Measurements from ENCODE around the gene RWDD4. TPM values are rescaled to one million over a fixed set of nuclear protein-coding genes. Genes with fewer than 3 reads are reported as not detected.

Gene RWDD4
- total and polyA plus RNA-seq, 8 donors = 8.5 to 15.4 (median 12.8) TPM

DNA sequence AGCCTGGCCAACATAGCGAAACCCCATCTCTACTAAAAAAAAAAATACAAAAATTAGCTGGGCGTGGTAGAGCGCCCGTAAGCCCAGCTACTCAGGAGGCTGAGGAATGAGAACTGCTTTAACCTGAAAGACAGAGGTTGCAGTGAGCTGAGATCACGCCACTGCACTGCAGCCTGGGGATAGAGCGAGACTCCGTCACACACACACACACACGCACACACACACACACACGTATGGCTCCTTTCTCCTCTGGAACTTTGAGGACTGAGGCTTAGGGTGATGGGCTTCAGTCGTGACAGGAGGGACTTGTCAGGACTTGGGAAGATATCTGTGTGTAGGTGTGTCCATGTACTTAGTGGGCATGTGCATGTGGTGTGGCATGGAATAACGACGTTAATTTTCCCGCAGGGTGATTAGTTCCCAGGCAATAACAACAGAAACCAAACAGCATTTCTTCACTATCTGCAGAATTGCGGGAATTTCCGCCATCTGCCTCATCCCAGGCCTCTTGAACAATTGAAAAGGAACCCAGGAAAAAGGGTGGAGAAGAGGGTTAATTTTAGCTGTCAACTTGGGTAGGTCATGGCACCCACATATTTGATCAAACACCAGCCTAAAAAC is 47.7 kb downstream of the RWDD4 start:
- no peak overlapping the region for H3K27ac ChIP-seq

GRCh38 chr4:183610613-183611012 is 48.4 kb downstream of the RWDD4 start:
- Histone ChIP-seq H3K4me1 (peaks cover 0 to 3% (median 0%) of the 10 kb centered on the region in 3 donors), H3K27ac (no peak overlapping the region), H3K9me3 (no peaks in the 10 kb centered on the region), H3K36me3 (no peaks in the 10 kb centered on the region), H3K4me3 (no peak overlapping the region), H3K27me3 (no peaks in the 10 kb centered on the region)
- WGBS, 2 donors = 43 to 49% methylated on average over 7 of the region's 7 CpGs
- ATAC-seq (no peak), FAIRE-seq (no peak), DNase-seq (no peak)
- TF ChIP-seq, protein P1, sequence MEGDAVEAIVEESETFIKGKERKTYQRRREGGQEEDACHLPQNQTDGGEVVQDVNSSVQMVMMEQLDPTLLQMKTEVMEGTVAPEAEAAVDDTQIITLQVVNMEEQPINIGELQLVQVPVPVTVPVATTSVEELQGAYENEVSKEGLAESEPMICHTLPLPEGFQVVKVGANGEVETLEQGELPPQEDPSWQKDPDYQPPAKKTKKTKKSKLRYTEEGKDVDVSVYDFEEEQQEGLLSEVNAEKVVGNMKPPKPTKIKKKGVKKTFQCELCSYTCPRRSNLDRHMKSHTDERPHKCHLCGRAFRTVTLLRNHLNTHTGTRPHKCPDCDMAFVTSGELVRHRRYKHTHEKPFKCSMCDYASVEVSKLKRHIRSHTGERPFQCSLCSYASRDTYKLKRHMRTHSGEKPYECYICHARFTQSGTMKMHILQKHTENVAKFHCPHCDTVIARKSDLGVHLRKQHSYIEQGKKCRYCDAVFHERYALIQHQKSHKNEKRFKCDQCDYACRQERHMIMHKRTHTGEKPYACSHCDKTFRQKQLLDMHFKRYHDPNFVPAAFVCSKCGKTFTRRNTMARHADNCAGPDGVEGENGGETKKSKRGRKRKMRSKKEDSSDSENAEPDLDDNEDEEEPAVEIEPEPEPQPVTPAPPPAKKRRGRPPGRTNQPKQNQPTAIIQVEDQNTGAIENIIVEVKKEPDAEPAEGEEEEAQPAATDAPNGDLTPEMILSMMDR (IDR thresholded peaks at IDR 0.05) = no peak
- intact Hi-C loops (cut with DNase I) = no loop called here

More for the DNA sequence above, 47.7 kb downstream of the RWDD4 start:
- no peak for ATAC-seq
- TF ChIP-seq, protein P1 (IDR thresholded peaks at IDR 0.05) = no peak
- intact Hi-C loops (cut with DNase I) = no loop called here
- no peak overlapping the region for H3K4me3 ChIP-seq
- H3K4me1 ChIP-seq = peaks cover 0 to 3% (median 0%) of the 10 kb centered on the region in 3 donors
- no peaks in the 10 kb centered on the region for H3K27me3 ChIP-seq
- WGBS, 2 donors = 77 to 79% methylated on average over 15 of the region's 15 CpGs
- H3K36me3 ChIP-seq = no peaks in the 10 kb centered on the region
- H3K9me3 ChIP-seq = no peaks in the 10 kb centered on the region
- no peak for DNase-seq
- no peak for FAIRE-seq

GRCh38 chr4:183610033-183610432 is 49.0 kb downstream of the RWDD4 start:
- ATAC-seq = no peak
- H3K4me1 ChIP-seq = peaks cover 0 to 3% (median 0%) of the 10 kb centered on the region in 3 donors
- no peak overlapping the region for H3K4me3 ChIP-seq
- FAIRE-seq = no peak
- TF ChIP-seq, protein P1 (IDR thresholded peaks at IDR 0.05) = no peak
- H3K27ac ChIP-seq = no peak overlapping the region
- H3K27me3 ChIP-seq = no peaks in the 10 kb centered on the region
- H3K36me3 ChIP-seq = no peaks in the 10 kb centered on the region
- intact Hi-C loops (cut with DNase I) = no loop called here
- WGBS, 2 donors = 92 to 95% methylated on average over 2 of the region's 2 CpGs
- DNase-seq = no peak
- no peaks in the 10 kb centered on the region for H3K9me3 ChIP-seq

GRCh38 chr4:183609151-183609550 is 49.8 kb downstream of the RWDD4 start:
- peaks cover 0 to 3% (median 0%) of the 10 kb centered on the region in 3 donors for H3K4me1 ChIP-seq
- WGBS, 2 donors = 91 to 93% methylated on average over 7 to 9 of the region's 9 CpGs
- no peak for FAIRE-seq
- H3K4me3 ChIP-seq = no peak overlapping the region
- DNase-seq = no peak
- H3K27me3 ChIP-seq = no peaks in the 10 kb centered on the region
- intact Hi-C loops (cut with DNase I) = loop anchor here in 1 of 3 donors (10.0 kb wide), 2 partner anchors 114 to 144 kb away; no protein-coding TSS in a partner anchor
- H3K36me3 ChIP-seq = no peaks in the 10 kb centered on the region
- TF ChIP-seq, protein P1 (IDR thresholded peaks at IDR 0.05) = no peak
- no peak for ATAC-seq
- no peak overlapping the region for H3K27ac ChIP-seq
- H3K9me3 ChIP-seq = no peaks in the 10 kb centered on the region

DNA sequence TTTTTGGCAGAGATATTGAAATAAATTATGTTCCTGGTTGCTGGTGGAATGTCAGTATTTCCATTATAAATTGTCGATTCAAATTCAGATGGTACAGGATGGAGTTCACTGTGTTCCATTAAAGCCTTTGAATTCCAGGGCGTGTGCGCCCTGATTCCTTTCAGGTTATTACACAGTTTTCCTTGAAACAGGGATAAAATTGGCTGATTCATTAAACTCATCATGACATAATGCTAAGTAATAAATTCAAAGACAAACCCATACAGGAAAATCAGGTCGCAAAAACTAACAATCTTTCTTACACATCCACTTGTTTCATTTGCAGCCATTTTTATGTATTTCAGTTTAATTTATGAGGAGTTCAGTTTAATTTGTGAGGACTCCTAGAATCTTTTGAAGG is 51.1 kb downstream of the RWDD4 start:
- Histone ChIP-seq H3K36me3 (no peaks in the 10 kb centered on the region), H3K27me3 (no peaks in the 10 kb centered on the region), H3K27ac (no peak overlapping the region), H3K4me3 (no peak overlapping the region), H3K4me1 (peaks cover 0 to 3% (median 0%) of the 10 kb centered on the region in 3 donors), H3K9me3 (no peaks in the 10 kb centered on the region)
- intact Hi-C loops (cut with DNase I) = loop anchor here in 1 of 3 donors (10.0 kb wide), 2 partner anchors 113 to 143 kb away; no protein-coding TSS in a partner anchor
- WGBS, 2 donors = 69 to 96% methylated on average over 4 of the region's 4 CpGs
- DNase-seq (no peak), FAIRE-seq (no peak), ATAC-seq (no peak)
- TF ChIP-seq, protein P1 (IDR thresholded peaks at IDR 0.05) = no peak

Measured in pancreas (tissue), 10 donors.